Psoas muscle (tissue), 8 donors: ENCODE data around the gene CNST. TPM values are rescaled to one million over a fixed set of nuclear protein-coding genes. Genes with fewer than 3 reads are reported as not detected.
"Not testable (repeated sequence)": the region's sequence is repeated elsewhere in the genome, so short reads cannot be mapped to it uniquely, and the experiment has no call there.

Experiments
- ATAC-seq, 4 donors: fragments of 200-7000 bp; cut with Tn5 transposase; one replicate each; pipeline ENCODE4 v1.9.1; 2020; ENCODE audit warnings: moderate library complexity in 3 of 4, mild to moderate bottlenecking in 2 of 4
- DNase-seq, 2 donors: peaks; one replicate each; pipeline ENCODE4 v3.0.0-alpha.2; 2020
- H3K27ac ChIP-seq: fragments of 200-600 bp; one replicate; pipeline ENCODE4 v1.8.0; 2022
- H3K27me3 ChIP-seq, 3 donors: fragments of 200-600 bp in 1 of 3; one replicate each; pipeline versions ENCODE4 v1.6.1 to v1.8.0; 2013 to 2022; ENCODE audit warnings: low read length in 2 of 3, mild to moderate bottlenecking in 2 of 3, moderate library complexity in 1 of 3; ENCODE audit not compliant: insufficient read depth in 3 of 3
- H3K36me3 ChIP-seq, 2 donors: fragments of 200-600 bp in 1 of 2; one replicate each; pipeline versions ENCODE4 v1.6.1 to v1.8.0; 2013 to 2022; ENCODE audit warnings: low read depth in 1 of 2, mild to moderate bottlenecking in 1 of 2, moderate library complexity in 1 of 2; ENCODE audit not compliant: insufficient read depth in 1 of 2
- H3K4me1 ChIP-seq: fragments of 200-600 bp; one replicate; pipeline ENCODE4 v1.8.0; 2022
- H3K4me3 ChIP-seq: fragments of 200-600 bp; one replicate; pipeline ENCODE4 v1.8.0; 2022; ENCODE audit warnings: mild to moderate bottlenecking
- H3K9me3 ChIP-seq: fragments of 200-600 bp; one replicate; pipeline ENCODE4 v1.8.0; 2022
- CTCF ChIP-seq: fragments of 200-600 bp; IDR thresholded peaks from one replicate; pipeline ENCODE4 v1.8.0; 2022; ENCODE audit warnings: antibody characterized with exemption
- WGBS, 3 donors: extraction: QIAGEN DNeasy Blood & Tissue Kit; methylation state at CpG; one replicate each; pipeline versions ENCODE4 v1.1.6 to v1.1.7; 2013; 5-methylcytosine and 5-hydroxymethylcytosine counted together
- intact Hi-C, 2 donors: fragments of 100-400 bp; cut with DNase I; formaldehyde crosslinking; loops; one replicate each; pipeline versions ENCODE4 v1.11.0 to v1.14.2; 2022
- polyA plus RNA-seq, 3 donors: library from polyadenylated mRNA; stranded (reverse); fragments of 200-250 nt; gene quantifications; one replicate each; pipeline ENCODE4 v1.2.3, GENCODE V29; 2013
- total RNA-seq, 4 donors: library from RNA; stranded (reverse); fragmentation: NEBNext Ultra II Directional in 2 of 4; extraction: Animal tissue kit (Norgen Biotek cat#: 25700) in 2 of 4; gene quantifications; one replicate each; pipeline versions ENCODE4 v1.2.1 to v1.2.4, GENCODE V29; 2021 to 2023
- donor health status: healthy with polysubstance abuse.
- donor health status: DM: no; HTN: no; CAD: no; lungs with moderate emphysema.
- donor health status: Bipolar disorder and iron deficiency.
- donor health status: healthy.
- donor health status: DM: yes; HTN: yes; CAD: no.
- donor health status: DM: no; HTN: no; CAD: no.
- donor health status: DM: no; HTN: no; CAD: no.
- donor health status: DM: yes; HTN: yes; CAD: no.

CNST gene
- total and polyA plus RNA-seq, 7 donors: 9.7 to 64.8 (median 19.5) TPM

GRCh38 chr1:246597971-246598370 is 31.7 kb downstream of the CNST start:
- no peaks in the 10 kb centered on the region for H3K9me3 ChIP-seq
- no peak overlapping the region for H3K27ac ChIP-seq
- 93 to 97% (median 96%) methylated on average over 7 of the region's 7 CpGs for WGBS, 3 donors
- no peak for TF ChIP-seq CTCF
- intact Hi-C loops: no loop called here
- peaks cover 31% of the 10 kb centered on the region for H3K4me1 ChIP-seq
- no peaks in the 10 kb centered on the region for H3K27me3 ChIP-seq
- ATAC-seq: no peak
- H3K36me3 ChIP-seq: peaks cover 0 to 27% of the 10 kb centered on the region in 2 donors
- H3K4me3 ChIP-seq: no peak overlapping the region
- no peak for DNase-seq

- no peak for TF ChIP-seq CTCF
- Histone ChIP-seq H3K4me1 (peaks cover 31% of the 10 kb centered on the region), H3K4me3 (no peak overlapping the region), H3K27me3 (no peaks in the 10 kb centered on the region), H3K27ac (no peak overlapping the region), H3K9me3 (no peaks in the 10 kb centered on the region), H3K36me3 (peaks cover 0 to 15% of the 10 kb centered on the region in 2 donors)
- peak in 2 of 4 donors; percentile 31 to 46 for ATAC-seq
- intact Hi-C loops: no loop called here
- 70 to 76% (median 74%) methylated on average over 4 of the region's 4 CpGs for WGBS, 3 donors
- no peak for DNase-seq
Measured at GRCh38 chr1:246599315-246599714, 33.1 kb downstream of the CNST start.

- no peak overlapping the region for H3K4me3 ChIP-seq
- intact Hi-C loops: no loop called here
- TF ChIP-seq CTCF: no peak
- WGBS, 3 donors: 65 to 90% (median 74%) methylated on average over 2 of the region's 2 CpGs
- no peak for DNase-seq
- peaks cover 31% of the 10 kb centered on the region for H3K4me1 ChIP-seq
- ATAC-seq: no peak
- no peaks in the 10 kb centered on the region for H3K27me3 ChIP-seq
- H3K36me3 ChIP-seq: peaks cover 0 to 6% of the 10 kb centered on the region in 2 donors
- no peak overlapping the region for H3K27ac ChIP-seq
- H3K9me3 ChIP-seq: no peaks in the 10 kb centered on the region
Measured at GRCh38 chr1:246600579-246600978, 34.3 kb downstream of the CNST start.

- Histone ChIP-seq H3K27me3 (no peaks in the 10 kb centered on the region), H3K9me3 (no peaks in the 10 kb centered on the region), H3K4me3 (no peak overlapping the region), H3K4me1 (peaks cover 29% of the 10 kb centered on the region), H3K27ac (no peak overlapping the region), H3K36me3 (no peaks in the 10 kb centered on the region)
- TF ChIP-seq CTCF: no peak
- intact Hi-C loops: no loop called here
- 53 to 81% (median 60%) methylated on average over 3 of the region's 3 CpGs for WGBS, 3 donors
- DNase-seq (no peak), ATAC-seq (peak; percentile 56 to 60 (median 58))
Measured at GRCh38 chr1:246602194-246602593, 35.9 kb downstream of the CNST start.

- H3K27ac ChIP-seq, ATAC-seq, H3K36me3 ChIP-seq, DNase-seq, H3K27me3 ChIP-seq, H3K4me3 ChIP-seq, H3K9me3 ChIP-seq, intact Hi-C loops: not testable (repeated sequence)
- peaks cover 32% of the 10 kb centered on the region for H3K4me1 ChIP-seq
- 98 to 99% (median 98%) methylated on average over 19 of the region's 19 CpGs for WGBS, 3 donors
Measured at GRCh38 chr1:246605231-246605630, 39.0 kb downstream of the CNST start.
